GM19395 (cell line): ENCODE data around the gene KIF21B.
A peak's percentile ranks its signal among the peaks of the same experiment; 100 is the strongest.

Source experiments
- ATAC-seq: cut with Tn5 transposase; IDR thresholded peaks from one replicate; pipeline ENCODE4 v1.9.1; 2021; ENCODE audit warnings: mild to moderate bottlenecking, moderate library complexity; ENCODE audit not compliant: unreplicated experiment

KIF21B gene

GRCh38 chr1:201049248-201049831 is 25.8 kb upstream of the KIF21B start:
- ATAC-seq, result no peak

GRCh38 chr1:201048521-201048920 is 25.0 kb upstream of the KIF21B start:
- no peak for ATAC-seq

GRCh38 chr1:201044119-201044518 is 20.6 kb upstream of the KIF21B start:
- no peak for ATAC-seq

- peak; percentile 81 for ATAC-seq
Observed at GRCh38 chr1:201042779-201043461, 19.4 kb upstream of the KIF21B start.

GRCh38 chr1:201041011-201041410 is 17.5 kb upstream of the KIF21B start:
- ATAC-seq, result no peak

- no peak for ATAC-seq
Observed at GRCh38 chr1:201039876-201040275, 16.4 kb upstream of the KIF21B start.

GRCh38 chr1:201039418-201039817 is 15.9 kb upstream of the KIF21B start:
- ATAC-seq, result no peak

- ATAC-seq, result no peak
Observed at GRCh38 chr1:201038186-201038876, 14.8 kb upstream of the KIF21B start.

- ATAC-seq, result no peak
Observed at GRCh38 chr1:201036188-201036842, 12.8 kb upstream of the KIF21B start.

- no peak for ATAC-seq
Observed at GRCh38 chr1:201034671-201035070, 11.2 kb upstream of the KIF21B start.

GRCh38 chr1:201032408-201032807 is 8.9 kb upstream of the KIF21B start:
- no peak for ATAC-seq

- no peak for ATAC-seq
Observed at GRCh38 chr1:201028461-201028889, 5.0 kb upstream of the KIF21B start.

- no peak for ATAC-seq
Observed at GRCh38 chr1:201026836-201027235, 3.3 kb upstream of the KIF21B start.

GRCh38 chr1:201026234-201026633 is 2.7 kb upstream of the KIF21B start:
- no peak for ATAC-seq

GRCh38 chr1:201025571-201026002 is 2.1 kb upstream of the KIF21B start:
- peak; percentile 31 for ATAC-seq

- ATAC-seq, result no peak
Observed at GRCh38 chr1:201024625-201024998, 1.1 kb upstream of the KIF21B start.

- no peak for ATAC-seq
Observed at GRCh38 chr1:201023920-201024624, 558 bp upstream of the KIF21B start.

- no peak for ATAC-seq
Observed at GRCh38 chr1:201022820-201023516, 546 bp downstream of the KIF21B start.

GRCh38 chr1:201022493-201022819 is 1.1 kb downstream of the KIF21B start:
- no peak for ATAC-seq

GRCh38 chr1:201021630-201022492 is 1.7 kb downstream of the KIF21B start:
- ATAC-seq, result no peak
